Kasumi-1 (cell line): ENCODE measurements around the gene BCAS1.
A peak's percentile ranks its signal among the peaks of the same experiment; 100 is the strongest.

Source experiments
- DNase-seq, 2 experiments: peaks; one replicate each; lab custom pipeline; 2025; lab: John Stamatoyannopoulos, UW

BCAS1 gene

DNA sequence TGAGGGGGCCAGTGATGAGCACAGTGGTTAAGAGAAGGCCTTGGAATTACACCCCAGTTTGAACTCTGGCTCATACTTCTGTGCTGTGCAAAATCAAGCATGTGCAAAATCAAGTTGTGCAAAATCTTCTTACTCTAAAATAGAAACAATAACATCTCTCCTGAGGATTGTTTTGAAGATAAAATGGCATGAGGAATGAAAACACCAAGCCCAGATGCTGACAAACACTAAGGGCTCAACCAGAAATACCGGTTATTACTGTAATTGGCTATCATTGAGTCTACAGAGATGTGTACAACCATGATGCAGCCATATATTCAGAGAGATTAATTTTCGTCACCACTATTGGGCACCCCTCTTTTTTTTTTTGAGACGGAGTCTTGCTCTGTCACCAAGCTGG lies 5.9 kb upstream of the BCAS1 start:
- DNase-seq: no peak

DNA sequence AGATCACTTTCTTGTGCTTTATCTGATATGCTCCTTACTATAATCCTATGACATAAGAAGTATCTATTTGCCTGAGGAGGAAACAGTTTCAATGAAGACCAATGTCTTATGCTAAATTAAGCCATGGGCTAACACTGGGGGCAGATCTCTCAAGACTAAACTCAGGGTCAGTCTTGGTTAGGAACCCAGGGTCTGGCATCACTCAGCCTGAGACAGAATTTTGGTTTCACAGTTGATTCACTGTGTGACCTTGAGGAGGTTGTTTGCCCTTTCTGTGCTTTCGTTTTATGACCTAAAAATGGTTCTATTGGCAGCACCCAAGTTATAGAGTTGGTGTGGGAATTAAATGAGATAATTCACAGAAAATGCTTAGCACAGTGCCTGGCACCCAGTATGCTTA lies 4.9 kb upstream of the BCAS1 start:
- DNase-seq: no peak

- DNase-seq: no peak
These were observed 4.1 kb upstream of the BCAS1 start for GRCh38 chr20:54074511-54074910.

GRCh38 chr20:54073288-54073687 lies 2.9 kb upstream of the BCAS1 start:
- DNase-seq: no peak

- no peak for DNase-seq
These were observed 858 bp downstream of the BCAS1 start for GRCh38 chr20:54069501-54069971.

DNA sequence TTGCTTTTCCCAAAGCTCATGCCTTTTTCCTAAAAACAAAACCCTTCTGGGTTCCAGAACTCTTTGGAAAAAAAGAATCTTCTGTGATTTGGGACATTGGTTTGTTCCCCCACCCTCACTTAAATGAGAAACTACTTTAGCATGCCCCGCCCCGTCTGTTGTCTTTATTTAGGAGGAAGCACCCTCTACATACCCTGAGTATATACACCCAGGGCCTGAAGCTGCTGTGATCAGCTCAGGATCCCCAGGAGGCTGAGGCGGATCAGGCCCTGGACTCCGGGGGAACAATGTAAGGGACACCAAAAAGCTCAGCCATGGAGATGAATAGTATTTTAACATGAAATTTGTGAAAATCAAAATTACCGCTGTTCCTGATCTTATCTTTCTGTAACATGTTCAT lies 1.4 kb downstream of the BCAS1 start:
- DNase-seq: no peak

GRCh38 chr20:54068495-54068894 lies 1.9 kb downstream of the BCAS1 start:
- DNase-seq: no peak

DNA sequence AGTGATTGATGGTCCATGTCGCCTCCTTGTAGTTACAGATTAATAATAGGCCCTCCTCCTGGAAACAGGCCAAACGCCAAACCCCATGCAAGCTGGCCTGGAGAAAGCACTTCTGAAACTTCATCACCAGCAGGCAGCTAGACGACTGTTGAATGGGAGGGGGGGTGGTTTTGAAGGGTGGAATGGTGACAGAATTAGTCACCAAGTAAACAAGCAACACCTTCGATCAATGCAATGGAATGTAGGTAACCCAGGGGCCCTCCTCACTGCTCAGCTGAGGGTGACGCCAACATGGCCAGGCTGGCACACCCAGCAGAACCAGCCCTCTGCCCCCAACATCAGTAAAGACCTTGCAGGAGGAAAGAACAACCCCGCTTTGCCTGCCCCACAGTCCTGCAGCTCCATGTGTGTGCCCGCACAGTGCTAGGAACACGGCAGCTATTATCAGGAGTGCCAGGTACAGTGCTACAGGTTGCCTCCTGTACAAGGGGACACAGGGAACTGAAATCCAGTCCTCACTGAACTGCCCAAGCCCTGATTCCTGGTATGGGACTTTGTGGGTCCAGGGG lies 2.7 kb downstream of the BCAS1 start:
- DNase-seq: no peak

DNA sequence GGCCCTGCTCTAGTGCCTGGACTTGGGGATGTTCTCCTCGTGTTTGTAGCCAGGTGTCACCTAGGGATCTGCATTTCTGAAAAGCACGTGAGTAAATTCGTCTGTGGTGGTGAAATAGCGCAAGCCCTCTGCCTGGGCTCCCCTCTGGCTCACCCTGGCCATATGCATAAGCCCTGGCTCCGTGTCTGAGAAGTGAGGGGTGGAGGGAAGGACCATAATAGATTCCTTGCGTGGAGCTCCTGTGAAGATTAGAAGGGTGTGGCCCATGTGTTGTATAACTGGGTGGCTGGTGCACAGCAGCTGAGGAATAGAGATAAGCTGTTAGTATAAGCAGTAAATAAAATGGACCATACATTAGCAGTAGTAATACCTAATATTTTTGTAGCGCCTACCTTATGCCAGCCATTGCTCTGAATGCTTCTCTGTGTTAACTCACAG lies 4.8 kb downstream of the BCAS1 start:
- DNase-seq: no peak

- no peak for DNase-seq
These were observed 5.5 kb downstream of the BCAS1 start for GRCh38 chr20:54064939-54065338.

DNA sequence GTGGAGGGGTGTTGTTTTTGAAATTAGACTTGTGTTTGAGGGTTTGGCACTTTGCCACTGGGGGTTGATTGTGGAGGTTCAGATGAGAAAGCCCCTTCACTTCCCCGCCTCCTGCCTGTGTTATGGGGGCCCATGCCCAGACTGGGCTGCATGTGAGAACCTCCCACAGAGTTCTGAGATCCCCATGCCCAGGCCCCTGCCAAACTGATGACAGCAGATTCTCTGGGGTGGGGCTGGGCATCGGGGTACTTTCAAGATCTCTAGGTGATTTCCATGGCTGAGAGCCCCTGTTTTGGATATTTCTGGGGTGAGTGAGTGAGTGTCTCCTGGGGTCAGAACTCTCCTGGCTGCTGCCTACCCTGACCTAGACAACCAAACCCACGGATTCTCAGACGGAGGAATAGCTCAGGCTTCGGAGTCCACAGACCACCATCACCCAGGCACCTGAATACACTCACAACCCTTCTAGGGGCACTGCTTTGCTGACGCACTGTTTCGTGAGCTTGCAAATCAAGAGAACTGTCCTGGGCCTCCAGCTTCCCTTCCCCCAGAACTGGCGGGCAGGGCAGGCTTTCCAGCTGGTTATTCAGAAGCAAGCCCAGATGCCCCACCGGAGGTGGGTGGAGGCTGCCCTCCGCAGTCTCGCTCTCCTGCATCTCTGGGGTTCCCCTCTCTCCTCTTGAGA lies 6.3 kb downstream of the BCAS1 start:
- DNase-seq: no peak

GRCh38 chr20:54063580-54063979 lies 6.8 kb downstream of the BCAS1 start:
- DNase-seq: no peak

GRCh38 chr20:54062812-54063280 lies 7.5 kb downstream of the BCAS1 start:
- DNase-seq: peak; percentile 53 to 67

GRCh38 chr20:54061101-54061881 lies 9.1 kb downstream of the BCAS1 start:
- no peak for DNase-seq

DNA sequence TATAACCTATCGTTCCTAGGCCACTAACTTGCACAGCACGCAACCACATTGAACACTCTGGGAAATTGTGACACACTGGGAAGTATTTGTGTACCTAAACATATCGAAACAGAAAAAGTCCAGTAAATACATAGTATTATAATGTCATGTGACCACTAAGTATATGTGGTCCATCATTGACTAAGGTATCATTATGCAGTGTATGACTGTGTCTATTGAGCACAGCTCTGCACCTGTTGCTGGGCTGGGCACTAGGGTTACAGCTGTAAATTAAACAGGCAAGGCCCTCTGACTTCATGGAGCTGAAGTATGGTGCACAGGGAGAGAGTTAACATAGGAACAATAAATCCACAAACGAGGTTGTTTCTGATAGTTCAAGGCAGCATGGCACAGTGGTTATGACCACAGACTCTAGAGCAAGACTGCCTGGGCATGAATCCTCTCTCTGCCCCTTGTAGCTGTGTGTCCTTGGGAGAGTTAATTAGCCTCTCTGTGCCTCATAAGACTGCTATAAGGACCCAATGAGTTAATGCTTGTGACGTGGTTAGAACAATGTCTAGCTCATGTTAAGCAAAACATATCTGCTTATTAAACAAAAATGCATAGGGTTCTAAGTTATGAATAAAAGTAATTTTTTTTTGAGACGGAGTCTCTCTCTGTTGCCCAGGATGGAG lies 10.6 kb downstream of the BCAS1 start:
- DNase-seq: no peak

DNA sequence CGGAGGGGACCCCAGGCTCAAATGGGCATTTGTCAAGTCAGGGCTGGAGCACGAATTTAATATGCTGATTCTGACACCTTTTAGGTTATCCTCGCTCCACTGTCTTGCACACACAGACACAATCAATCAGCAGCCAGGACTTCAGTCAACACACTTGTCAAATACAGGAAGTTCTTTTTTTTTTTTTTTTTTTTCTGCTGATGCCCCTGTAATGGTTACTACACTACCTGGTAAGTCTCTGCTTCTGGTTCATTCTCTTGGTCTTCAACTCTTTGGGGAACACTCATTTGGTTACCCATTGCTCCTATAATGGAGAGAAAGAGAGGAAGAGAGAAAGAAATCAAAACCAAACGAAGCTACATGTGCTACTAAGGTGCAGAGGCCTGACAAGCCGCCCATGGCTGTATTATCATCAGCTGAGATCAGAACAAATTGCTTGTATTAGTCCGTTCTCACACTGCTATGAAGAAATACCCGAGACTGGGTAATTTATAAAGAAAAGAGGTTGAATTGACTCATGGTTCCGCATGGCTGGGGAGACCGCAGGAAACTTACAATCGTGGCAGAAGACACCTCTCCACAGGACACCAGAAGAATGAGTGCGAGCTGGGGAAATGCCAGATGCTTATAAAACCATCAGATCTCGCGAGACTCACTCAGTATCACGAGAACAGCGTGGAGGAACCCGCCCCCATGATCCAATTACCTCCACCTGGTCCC lies 11.8 kb downstream of the BCAS1 start:
- DNase-seq: no peak

GRCh38 chr20:54056762-54057639 lies 13.4 kb downstream of the BCAS1 start:
- no peak for DNase-seq

- DNase-seq: no peak
These were observed 15.9 kb downstream of the BCAS1 start for GRCh38 chr20:54054516-54054915.

DNA sequence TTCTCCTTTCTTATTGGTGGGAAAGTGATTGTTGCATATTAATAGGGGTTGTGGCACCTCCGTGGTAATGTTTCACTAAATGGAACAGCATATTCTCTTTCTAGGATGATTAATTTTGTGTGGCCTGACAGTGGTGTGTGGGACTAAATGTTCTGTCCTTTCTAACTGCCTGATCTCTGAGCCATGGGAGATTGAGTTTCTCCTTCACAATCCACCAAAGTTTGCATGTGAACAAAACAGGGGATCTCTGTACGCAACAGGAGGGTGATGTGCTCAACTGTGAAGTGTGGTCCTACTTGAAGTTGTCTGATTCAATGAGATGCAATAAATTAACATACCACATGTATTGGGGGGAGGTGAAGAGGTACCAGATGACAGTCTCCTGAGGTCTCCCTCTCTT lies 19.3 kb downstream of the BCAS1 start:
- DNase-seq: no peak

DNA sequence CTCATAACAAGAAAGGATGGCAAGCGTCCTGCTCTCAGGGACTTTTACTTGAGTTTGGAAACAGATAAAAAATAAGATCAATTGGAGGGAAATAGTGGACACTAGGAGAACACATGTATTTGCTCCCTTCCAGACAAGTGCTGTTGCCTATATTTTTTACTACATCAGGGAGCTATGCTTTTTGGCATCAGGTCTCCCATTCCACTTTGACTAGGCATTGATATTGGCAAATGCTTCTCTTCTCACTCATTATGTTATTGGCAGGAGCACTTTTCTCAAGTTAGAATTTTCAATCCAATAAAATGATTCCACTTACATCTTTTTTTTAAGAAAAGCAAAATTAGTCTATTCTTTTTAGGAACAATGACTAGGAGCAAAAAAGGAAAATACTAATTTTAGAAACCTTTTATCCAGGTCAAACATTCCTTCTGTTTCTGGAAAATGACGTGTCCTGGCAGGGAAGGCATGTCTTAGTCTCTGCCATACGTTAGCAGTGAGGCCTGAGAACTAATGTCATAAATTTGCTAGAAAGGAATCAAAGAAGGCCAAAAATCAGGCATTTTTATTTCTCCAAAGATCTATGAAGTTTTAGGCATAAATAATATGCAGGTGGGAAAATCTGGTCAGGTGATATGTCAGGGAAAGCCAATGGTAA lies 21.4 kb downstream of the BCAS1 start:
- DNase-seq: no peak
